GM23338 (cell line): ENCODE data around the gene SPOCK2. TPM values are rescaled to one million over a fixed set of nuclear protein-coding genes. Genes with fewer than 3 reads are reported as not detected.

Experiments
- ATAC-seq: fragments of 200-7000 bp; cut with Tn5 transposase; 3 replicates; pipeline ENCODE4 v1.9.1; 2020
- DNase-seq: peaks from one replicate; pipeline ENCODE4 v3.0.0-alpha.2; 2015; ENCODE audit warnings: low spot score
- H2AFZ ChIP-seq: fragments of 200-600 bp; sonication (generic); 2 replicates; pipeline ENCODE4 v1.8.0; 2016; ENCODE audit warnings: antibody characterized with exemption, mild to moderate bottlenecking, moderate library complexity
- H3F3A ChIP-seq: fragments of 200-600 bp; sonication (generic); replicated peaks from 2 replicates; pipeline ENCODE4 v1.8.0; 2017; ENCODE audit warnings: antibody characterized with exemption, mixed run types, low read depth
- H3K27ac ChIP-seq: fragments of 200-600 bp; sonication (generic); 2 replicates; pipeline ENCODE4 v1.6.1; 2016; ENCODE audit warnings: low read depth
- H3K27me3 ChIP-seq: fragments of 200-600 bp; sonication (generic); 2 replicates; pipeline ENCODE4 v1.8.0; 2016; ENCODE audit warnings: mild to moderate bottlenecking, mixed run types, moderate library complexity; ENCODE audit not compliant: insufficient read depth
- H3K36me3 ChIP-seq: fragments of 200-600 bp; sonication (generic); 2 replicates; pipeline ENCODE4 v1.8.0; 2016; ENCODE audit warnings: mild to moderate bottlenecking; ENCODE audit not compliant: insufficient read depth
- H3K4me1 ChIP-seq: fragments of 200-600 bp; sonication (generic); 2 replicates; pipeline ENCODE4 v1.8.0; 2016; ENCODE audit warnings: mild to moderate bottlenecking, moderate library complexity; ENCODE audit not compliant: insufficient read depth
- H3K4me2 ChIP-seq: fragments of 200-600 bp; sonication (generic); 2 replicates; pipeline ENCODE4 v1.7.1; 2017; ENCODE audit warnings: mixed run types
- H3K4me3 ChIP-seq: fragments of 200-600 bp; sonication (generic); 2 replicates; pipeline ENCODE4 v1.6.1; 2016; ENCODE audit warnings: mixed run types
- H3K79me2 ChIP-seq: fragments of 200-600 bp; sonication (generic); replicated peaks from 2 replicates; pipeline ENCODE4 v1.8.0; 2017; ENCODE audit warnings: mild to moderate bottlenecking; ENCODE audit not compliant: insufficient read depth
- H3K9me2 ChIP-seq: fragments of 200-600 bp; sonication (generic); 2 replicates; pipeline ENCODE4 v1.8.0; 2017; ENCODE audit not compliant: insufficient read depth
- H4K20me1 ChIP-seq: fragments of 200-600 bp; sonication (generic); replicated peaks from 2 replicates; pipeline ENCODE4 v1.8.0; 2017; ENCODE audit warnings: mild to moderate bottlenecking; ENCODE audit not compliant: insufficient read depth
- H3K27ac Mint-ChIP-seq: 2 replicates; pipeline ENCODE4 v1.8.0; 2020; ENCODE audit warnings: inconsistent platforms, mild to moderate bottlenecking, moderate library complexity, mixed read lengths
- H3K27me3 Mint-ChIP-seq: 3 replicates; pipeline ENCODE4 v1.8.0; 2022; ENCODE audit warnings: low read depth, mild to moderate bottlenecking, moderate library complexity, mixed read lengths, inconsistent platforms; ENCODE audit not compliant: insufficient read depth, poor library complexity
- H3K36me3 Mint-ChIP-seq: 3 replicates; pipeline ENCODE4 v1.8.0; 2021; ENCODE audit warnings: low read depth, mild to moderate bottlenecking, inconsistent platforms, moderate library complexity, mixed read lengths
- H3K4me1 Mint-ChIP-seq: 3 replicates; pipeline ENCODE4 v1.8.0; 2020; ENCODE audit warnings: mild to moderate bottlenecking, inconsistent platforms, mixed read lengths
- H3K4me3 Mint-ChIP-seq: 3 replicates; pipeline ENCODE4 v1.8.0; 2021; ENCODE audit warnings: moderate library complexity, mild to moderate bottlenecking, inconsistent platforms, mixed read lengths
- H3K9me3 Mint-ChIP-seq: 3 replicates; pipeline ENCODE4 v1.8.0; 2020; ENCODE audit warnings: moderate library complexity, mild to moderate bottlenecking, inconsistent platforms, mixed read lengths
- CREB1 ChIP-seq: fragments of 250-450 bp; sonication (Bioruptor Pico); IDR thresholded peaks from 2 replicates; pipeline ENCODE4 v1.5.0; 2020; ENCODE audit warnings: low read depth, mild to moderate bottlenecking, moderate library complexity
- CTCF ChIP-seq, 2 experiments: fragments of 200-600 bp in 1 of 2; sonication (generic) in 1 of 2; conservative IDR thresholded peaks; 2 replicates each; pipeline versions ENCODE4 v1.5.1 to v1.6.1; 2016 to 2017; ENCODE audit warnings: antibody characterized with exemption in 2 of 2, low read depth in 2 of 2, mild to moderate bottlenecking in 2 of 2, moderate library complexity in 1 of 2
- EZH2 ChIP-seq: fragments of 200-600 bp; sonication (generic); IDR thresholded peaks from one replicate; pipeline ENCODE4 v1.8.0; 2017; ENCODE audit warnings: antibody characterized with exemption, mild to moderate bottlenecking, low read depth; ENCODE audit not compliant: unreplicated experiment
- EZH2phosphoT487 ChIP-seq: fragments of 200-600 bp; sonication (generic); IDR thresholded peaks from one replicate; pipeline ENCODE4 v1.8.1; 2018; ENCODE audit warnings: antibody characterized with exemption; ENCODE audit not compliant: unreplicated experiment
- NANOG ChIP-seq: IDR thresholded peaks from 2 replicates; pipeline ENCODE4 v1.6.1; 2016; ENCODE audit warnings: antibody characterized with exemption, borderline replicate concordance
- POLR2AphosphoS5 ChIP-seq: IDR thresholded peaks from 2 replicates; pipeline ENCODE4 v1.6.1; 2016; ENCODE audit warnings: antibody characterized with exemption, low read depth
- STAT1 ChIP-seq: IDR thresholded peaks from one replicate; pipeline ENCODE4 v1.6.1; 2016; ENCODE audit warnings: antibody characterized with exemption; ENCODE audit not compliant: unreplicated experiment
- ZNF331 ChIP-seq: fragments of 250-450 bp; sonication (Bioruptor Pico); IDR thresholded peaks from 2 replicates; pipeline ENCODE4 v1.5.0; 2020; ENCODE audit warnings: low read depth, mild to moderate bottlenecking, moderate library complexity
- ZNF462 ChIP-seq: fragments of 250-450 bp; sonication (Bioruptor Pico); IDR thresholded peaks from 2 replicates; pipeline ENCODE4 v1.5.0; 2020; ENCODE audit warnings: mild to moderate bottlenecking, moderate library complexity
- polyA plus RNA-seq: library from polyadenylated mRNA; unstranded; fragments of >200 nt; fragmentation: Nextera tagmentation; extraction: Ambion mirVana; gene quantifications from 2 replicates; pipeline ENCODE4 v1.2.1, GENCODE V29; 2016
- total RNA-seq: library from RNA; depleted of rRNA; stranded (reverse); fragments of >200 nt; shearing (Covaris generic); gene quantifications from 2 replicates; pipeline ENCODE4 v1.2.3, GENCODE V29; 2014
- TF ChIP-seq, protein P1 (sequence below): IDR thresholded peaks from one replicate; pipeline ENCODE4 v1.6.1; 2018; ENCODE audit warnings: antibody characterized with exemption; ENCODE audit not compliant: unreplicated experiment

SPOCK2 gene
- total and polyA plus RNA-seq, 2 experiments from 2014 or later, result 1.3 to 3.6 TPM

DNA sequence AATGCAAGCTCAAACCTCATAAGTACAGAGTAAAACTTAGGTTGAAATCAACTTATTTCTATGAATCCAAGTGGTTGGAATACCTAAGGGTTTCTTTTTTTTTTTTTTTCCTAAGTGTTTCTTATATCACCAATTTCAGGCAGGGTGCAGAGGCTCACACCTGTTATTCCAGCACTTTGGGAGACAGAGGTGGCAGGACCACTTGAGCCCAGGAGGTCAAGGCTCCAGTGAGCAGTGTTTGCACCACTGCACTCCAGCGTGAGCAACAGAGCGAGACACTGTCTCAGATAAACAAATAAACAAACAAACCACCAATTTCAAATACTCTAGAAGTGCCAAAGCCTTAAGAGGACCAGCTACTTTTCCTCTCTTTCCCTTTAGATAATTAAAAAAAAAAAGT, 39.2 kb upstream of the SPOCK2 start:
- Histone ChIP-seq H3K4me1 (peaks cover 12% of the 10 kb centered on the region; the same call in 1 of the 2 replicates), H2AFZ (no peak overlapping the region), H3F3A (no peaks in the 10 kb centered on the region), H3K27me3 (no peaks in the 10 kb centered on the region), H3K4me2 (no peak overlapping the region), H3K27ac (peak overlapping the region; percentile 10; the same call in 1 of the 2 replicates), H3K36me3 (no peaks in the 10 kb centered on the region; the same call in 1 of the 2 replicates), H4K20me1 (no peaks in the 10 kb centered on the region), H3K79me2 (no peaks in the 10 kb centered on the region), H3K9me2 (no peaks in the 10 kb centered on the region), H3K4me3 (no peak overlapping the region)
- TF ChIP-seq ZNF462 (CRISPR knock-in tag), result no peak
- TF ChIP-seq EZH2, result no peak
- no peak for TF ChIP-seq ZNF331 (CRISPR knock-in tag)
- no peak for TF ChIP-seq POLR2AphosphoS5
- TF ChIP-seq STAT1, result no peak
- no peak for TF ChIP-seq CREB1 (CRISPR knock-in tag)
- TF ChIP-seq, protein P1, sequence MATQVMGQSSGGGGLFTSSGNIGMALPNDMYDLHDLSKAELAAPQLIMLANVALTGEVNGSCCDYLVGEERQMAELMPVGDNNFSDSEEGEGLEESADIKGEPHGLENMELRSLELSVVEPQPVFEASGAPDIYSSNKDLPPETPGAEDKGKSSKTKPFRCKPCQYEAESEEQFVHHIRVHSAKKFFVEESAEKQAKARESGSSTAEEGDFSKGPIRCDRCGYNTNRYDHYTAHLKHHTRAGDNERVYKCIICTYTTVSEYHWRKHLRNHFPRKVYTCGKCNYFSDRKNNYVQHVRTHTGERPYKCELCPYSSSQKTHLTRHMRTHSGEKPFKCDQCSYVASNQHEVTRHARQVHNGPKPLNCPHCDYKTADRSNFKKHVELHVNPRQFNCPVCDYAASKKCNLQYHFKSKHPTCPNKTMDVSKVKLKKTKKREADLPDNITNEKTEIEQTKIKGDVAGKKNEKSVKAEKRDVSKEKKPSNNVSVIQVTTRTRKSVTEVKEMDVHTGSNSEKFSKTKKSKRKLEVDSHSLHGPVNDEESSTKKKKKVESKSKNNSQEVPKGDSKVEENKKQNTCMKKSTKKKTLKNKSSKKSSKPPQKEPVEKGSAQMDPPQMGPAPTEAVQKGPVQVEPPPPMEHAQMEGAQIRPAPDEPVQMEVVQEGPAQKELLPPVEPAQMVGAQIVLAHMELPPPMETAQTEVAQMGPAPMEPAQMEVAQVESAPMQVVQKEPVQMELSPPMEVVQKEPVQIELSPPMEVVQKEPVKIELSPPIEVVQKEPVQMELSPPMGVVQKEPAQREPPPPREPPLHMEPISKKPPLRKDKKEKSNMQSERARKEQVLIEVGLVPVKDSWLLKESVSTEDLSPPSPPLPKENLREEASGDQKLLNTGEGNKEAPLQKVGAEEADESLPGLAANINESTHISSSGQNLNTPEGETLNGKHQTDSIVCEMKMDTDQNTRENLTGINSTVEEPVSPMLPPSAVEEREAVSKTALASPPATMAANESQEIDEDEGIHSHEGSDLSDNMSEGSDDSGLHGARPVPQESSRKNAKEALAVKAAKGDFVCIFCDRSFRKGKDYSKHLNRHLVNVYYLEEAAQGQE, result no peak
- TF ChIP-seq NANOG, result no peak
- TF ChIP-seq CTCF (conservative IDR thresholded peaks at IDR 0.05; ENCODE audit: low read depth in 2 of 2), result no peak
- TF ChIP-seq EZH2phosphoT487, result no peak
- no peak overlapping the region for H3K27ac Mint-ChIP-seq
- peaks cover 13% of the 10 kb centered on the region for H3K4me1 Mint-ChIP-seq
- ATAC-seq (0 out of 3 replicates have a peak, but pooled peaks have one; percentile 23), DNase-seq (no peak)
- peaks cover 3% of the 10 kb centered on the region for H3K27me3 Mint-ChIP-seq
- H3K4me3 Mint-ChIP-seq, result no peak overlapping the region
- no peaks in the 10 kb centered on the region for H3K9me3 Mint-ChIP-seq
- H3K36me3 Mint-ChIP-seq, result no peaks in the 10 kb centered on the region
